ENCODE measurements around the gene PRSS1. TPM values are rescaled to one million over a fixed set of nuclear protein-coding genes. Genes with fewer than 3 reads are reported as not detected.
A peak's percentile ranks its signal among the peaks of the same experiment; 100 is the strongest.

The PRSS1 gene
- total RNA-seq, 2 experiments from 2014 or later = not detected

- DNase-seq = peak in 4 of 14 experiments; percentile 26 to 37 (median 34)
- H3K4me1 ChIP-seq (ENCODE audit: insufficient read depth, low read length) = peaks cover 45% of the 10 kb centered on the region
- Mint-ChIP-seq H3K4me3 (peak overlapping the region; percentile 97), H3K4me1 (ENCODE audit: low read depth) (peaks cover 50% of the 10 kb centered on the region), H3K27ac (peak overlapping the region; percentile 98), H3K36me3 (ENCODE audit: low read depth) (peaks cover 86% of the 10 kb centered on the region), H3K27me3 (no peaks in the 10 kb centered on the region), H3K9me3 (no peaks in the 10 kb centered on the region)
- peak overlapping the region; percentile 82 to 99 for H3K27ac ChIP-seq (ENCODE audit: low read depth in 1 of 2, low read length in 2 of 2)
- no peaks in the 10 kb centered on the region for H3K27me3 ChIP-seq (ENCODE audit: control insufficient read depth in 1 of 2, insufficient read depth in 2 of 2, low read length in 2 of 2)
- CTCF ChIA-PET = interaction anchor here (2.2 to 14.4 kb wide), 2 partner anchors 19 to 64 kb away, joined by 5 to 135 read pairs; partner anchors contain the start of gene EPHB6
- peak overlapping the region; percentile 91 for H3K4me3 ChIP-seq (ENCODE audit: low read length)
- TF ChIP-seq CTCF (IDR thresholded peaks at IDR 0.05) = no peak
- ATAC-seq (ENCODE audit: poor library complexity) = no peak
- POLR2A ChIA-PET = interaction anchor here (0.6 to 22.8 kb wide), 11 partner anchors 16 to 490 kb away, joined by 3 to 5733 read pairs (median 3); no protein-coding TSS in a partner anchor
- no peaks in the 10 kb centered on the region for H3K9me3 ChIP-seq (ENCODE audit: control insufficient read depth in 1 of 2, insufficient read depth in 1 of 2, low read length in 2 of 2)
- intact Hi-C loops (cut with DNase I, micrococcal nuclease) = no loop called here
- peaks cover 55% of the 10 kb centered on the region for H3K36me3 ChIP-seq (ENCODE audit: insufficient read depth, low read length)
Observed at GRCh38 chr7:142790555-142790954, 41.3 kb downstream of the PRSS1 start.

- Mint-ChIP-seq H3K36me3 (ENCODE audit: low read depth) (peaks cover 91% of the 10 kb centered on the region), H3K27me3 (no peaks in the 10 kb centered on the region), H3K9me3 (no peaks in the 10 kb centered on the region), H3K4me1 (ENCODE audit: low read depth) (peaks cover 48% of the 10 kb centered on the region), H3K27ac (peak overlapping the region; percentile 98), H3K4me3 (peak overlapping the region; percentile 97)
- DNase-seq = peak in 2 of 14 experiments; percentile 8 to 35
- Histone ChIP-seq H3K9me3 (ENCODE audit: control insufficient read depth in 1 of 2, insufficient read depth in 1 of 2, low read length in 2 of 2) (no peaks in the 10 kb centered on the region), H3K27ac (ENCODE audit: low read depth in 1 of 2, low read length in 2 of 2) (peak overlapping the region; percentile 69 to 99), H3K4me3 (ENCODE audit: low read length) (peak overlapping the region; percentile 91), H3K4me1 (ENCODE audit: insufficient read depth, low read length) (peaks cover 46% of the 10 kb centered on the region), H3K36me3 (ENCODE audit: insufficient read depth, low read length) (peaks cover 55% of the 10 kb centered on the region), H3K27me3 (ENCODE audit: control insufficient read depth in 1 of 2, insufficient read depth in 2 of 2, low read length in 2 of 2) (no peaks in the 10 kb centered on the region)
- ChIA-PET CTCF (interaction anchor here (14.4 kb wide), 1 partner anchor 18 kb away, joined by 135 read pairs; no protein-coding TSS in a partner anchor), POLR2A (interaction anchor here (0.6 to 30.9 kb wide), 5 partner anchors 1 to 491 kb away, joined by 3 to 5733 read pairs (median 4); no protein-coding TSS in a partner anchor)
- intact Hi-C loops (cut with DNase I, micrococcal nuclease) = no loop called here
- no peak for ATAC-seq (ENCODE audit: poor library complexity)
- TF ChIP-seq CTCF (IDR thresholded peaks at IDR 0.05) = no peak
Observed at GRCh38 chr7:142791502-142791901, 42.2 kb downstream of the PRSS1 start.

GRCh38 chr7:142792129-142792528 lies 42.9 kb downstream of the PRSS1 start:
- peak in 2 of 14 experiments; percentile 7 to 29 for DNase-seq

More at GRCh38 chr7:142792129-142792528, 42.9 kb downstream of the PRSS1 start:
- CTCF ChIA-PET = interaction anchor here (14.4 kb wide), 1 partner anchor 17 kb away, joined by 135 read pairs; no protein-coding TSS in a partner anchor
- POLR2A ChIA-PET = interaction anchor here (1.1 to 30.9 kb wide), 5 partner anchors 0 to 458 kb away, joined by 3 to 5733 read pairs (median 4); partner anchors contain the start of gene EPHB6
- intact Hi-C loops (cut with DNase I, micrococcal nuclease) = no loop called here
- Histone ChIP-seq H3K36me3 (ENCODE audit: insufficient read depth, low read length) (peaks cover 59% of the 10 kb centered on the region), H3K4me3 (ENCODE audit: low read length) (peak overlapping the region; percentile 91), H3K4me1 (ENCODE audit: insufficient read depth, low read length) (peaks cover 46% of the 10 kb centered on the region), H3K27ac (ENCODE audit: low read depth in 1 of 2, low read length in 2 of 2) (peak overlapping the region; percentile 69 to 99), H3K9me3 (ENCODE audit: control insufficient read depth in 1 of 2, insufficient read depth in 1 of 2, low read length in 2 of 2) (no peaks in the 10 kb centered on the region), H3K27me3 (ENCODE audit: control insufficient read depth in 1 of 2, insufficient read depth in 2 of 2, low read length in 2 of 2) (no peaks in the 10 kb centered on the region)
- TF ChIP-seq CTCF (IDR thresholded peaks at IDR 0.05) = no peak
- no peaks in the 10 kb centered on the region for H3K9me3 Mint-ChIP-seq
- H3K36me3 Mint-ChIP-seq (ENCODE audit: low read depth) = peaks cover 90% of the 10 kb centered on the region
- no peaks in the 10 kb centered on the region for H3K27me3 Mint-ChIP-seq
- H3K4me1 Mint-ChIP-seq (ENCODE audit: low read depth) = peaks cover 48% of the 10 kb centered on the region
- ATAC-seq (ENCODE audit: poor library complexity) = no peak
- peak overlapping the region; percentile 97 for H3K4me3 Mint-ChIP-seq
- H3K27ac Mint-ChIP-seq = peak overlapping the region; percentile 98

Data from CD4-positive, alpha-beta T cell (primary cell).